Measurements from ENCODE around the gene RALBP1. TPM values are rescaled to one million over a fixed set of nuclear protein-coding genes. Genes with fewer than 3 reads are reported as not detected.

The RALBP1 gene
- total and polyA plus RNA-seq, 9 of the 15 experiments (the other 6 are each of a cell fraction or from before 2014, with no cell fraction given) = 10.9 to 70.0 (median 61.3) TPM

GRCh38 chr18:9574473-9575115, 99.3 kb downstream of the RALBP1 start (continued):
- TF ChIP-seq CHD7 (IDR thresholded peaks at IDR 0.05; ENCODE audit: low read depth, low read length) (no peak), USF2 (CRISPR knock-in tag; IDR thresholded peaks at IDR 0.05) (no peak), CBFA2T3 (IDR thresholded peaks at IDR 0.05) (no peak), NCOA2 (IDR thresholded peaks at IDR 0.05; ENCODE audit: partially characterized antibody in 2 of 2) (no peak), ESRRB (CRISPR knock-in tag; IDR thresholded peaks at IDR 0.05; ENCODE audit: borderline replicate concordance) (no peak), TRIM25 (IDR thresholded peaks at IDR 0.05; ENCODE audit: borderline replicate concordance) (no peak), ZNF232 (CRISPR knock-in tag; IDR thresholded peaks at IDR 0.05) (no peak), PATZ1 (CRISPR knock-in tag; IDR thresholded peaks at IDR 0.05; ENCODE audit: borderline replicate concordance) (no peak)

All from K562 (cell line).